ENCODE data around the gene APBB2. TPM values are rescaled to one million over a fixed set of nuclear protein-coding genes. Genes with fewer than 3 reads are reported as not detected.

Gene APBB2
- total and polyA plus RNA-seq, 2 of the 4 experiments (the other 2 are of a cell fraction), result 47.9 to 75.5 TPM

DNA sequence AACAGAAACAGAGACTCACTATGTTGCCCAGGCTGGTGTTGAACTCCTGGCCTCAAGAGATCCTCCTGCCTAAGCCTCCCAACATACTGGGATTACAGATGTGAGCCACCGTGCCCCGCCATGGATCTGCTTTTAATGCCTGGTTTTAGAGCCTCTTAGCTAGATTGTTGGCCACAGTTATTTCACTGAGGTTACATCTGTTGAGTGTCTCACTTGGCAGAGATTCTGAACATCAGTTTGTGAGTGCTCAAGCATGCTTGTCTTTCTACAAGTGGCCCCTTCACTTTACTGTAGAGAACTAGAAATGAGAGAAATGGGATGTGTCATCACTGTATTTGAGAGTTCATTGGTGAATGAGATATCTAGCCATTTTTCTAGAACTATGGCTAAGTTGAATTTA is 218.5 kb downstream of the APBB2 start:
- in situ Hi-C loops (cut with MboI; ENCODE audit: low sequenced_read_pairs) (no loop called here), intact Hi-C loops (cut with micrococcal nuclease) (no loop called here), dilution Hi-C loops (cut with HindIII; ENCODE audit: low sequenced_read_pairs, unreplicated experiment) (no loop called here)
- H3K36me3 ChIP-seq (ENCODE audit: control insufficient read depth, insufficient read depth, low read length), result no peaks in the 10 kb centered on the region; the same call in 1 of the 2 replicates
- ChIA-PET CTCF (interaction anchor here (1.0 kb wide), 1 partner anchor 137 kb away, joined by 5 read pairs; no protein-coding TSS in a partner anchor), POLR2A (ENCODE audit: unreplicated experiment) (no interaction called here)
- no peak overlapping the region for H2BK20ac ChIP-seq (ENCODE audit: low read depth, low read length)
- H3K9me3 ChIP-seq (ENCODE audit: control insufficient read depth, insufficient read depth, low read length), result no peaks in the 10 kb centered on the region
- H2AK9ac ChIP-seq (replicated peaks; ENCODE audit: low read depth, low read length, poor library complexity), result no peak overlapping the region
- H3K27me3 ChIP-seq (ENCODE audit: control insufficient read depth, insufficient read depth, low read length), result no peaks in the 10 kb centered on the region
- H4K91ac ChIP-seq (ENCODE audit: insufficient read depth, low read depth, low read length), result no peak overlapping the region
- H3K14ac ChIP-seq (replicated peaks; ENCODE audit: low read depth, low read length), result no peak overlapping the region
- no peaks in the 10 kb centered on the region for H4K20me1 ChIP-seq (ENCODE audit: insufficient read depth, low read length)
- H3K4me1 ChIP-seq (ENCODE audit: control insufficient read depth, insufficient read depth, low read length), result peaks cover 7% of the 10 kb centered on the region
- no CpG with 5 or more reads among the region's 2 CpGs for WGBS, 2 experiments (ENCODE audit: extremely low coverage in 2 of 2, insufficient read length in 1 of 2)
- H3K79me1 ChIP-seq (ENCODE audit: low read depth in 1 of 2, low read length in 2 of 2), result peaks cover 3 to 34% of the 10 kb centered on the region in 2 experiments; a peak in 3 of 4 replicates
- peak; percentile 83 for DNase-seq
- no peak overlapping the region for H2BK15ac ChIP-seq (ENCODE audit: low read depth, low read length)
- H3K9me1 ChIP-seq (ENCODE audit: insufficient read depth, low read length), result peaks cover 15% of the 10 kb centered on the region
- H3K23ac ChIP-seq (ENCODE audit: low read depth, low read length), result no peak overlapping the region
- peak overlapping the region; percentile 23 for H2BK5ac ChIP-seq (ENCODE audit: low read depth, low read length, poor library complexity, severe bottlenecking)
- no TSS peak for BruUV-seq (replicated peaks)
- H3K9ac ChIP-seq (ENCODE audit: low read depth, low read length), result no peak overlapping the region
- no peak overlapping the region for H3K56ac ChIP-seq (ENCODE audit: extremely low read depth, insufficient read depth, low read length)
- H3K4me2 ChIP-seq (ENCODE audit: low read depth, low read length), result no peak overlapping the region
- H2AFZ ChIP-seq (replicated peaks; ENCODE audit: low read length, poor library complexity), result no peak overlapping the region
- no peak overlapping the region for H3K27ac ChIP-seq (ENCODE audit: insufficient read depth, low read length)
- peak overlapping the region; percentile 70; the same call in 1 of the 2 replicates for H2AK5ac ChIP-seq (ENCODE audit: low read depth, low read length)
- H3K4me3 ChIP-seq (ENCODE audit: insufficient read depth, low read depth, low read length), result no peak overlapping the region
- H3K18ac ChIP-seq (ENCODE audit: low read depth, low read length), result no peak overlapping the region
- no peak for ATAC-seq (ENCODE audit: low read depth)
- H2BK120ac ChIP-seq (ENCODE audit: low read depth, low read length), result no peak overlapping the region
- no peak overlapping the region for H4K8ac ChIP-seq (ENCODE audit: low read depth in 2 of 2, low read length in 2 of 2)
- no peak overlapping the region for H3K4ac ChIP-seq (ENCODE audit: low read depth, low read length)
- TF ChIP-seq, protein P1, sequence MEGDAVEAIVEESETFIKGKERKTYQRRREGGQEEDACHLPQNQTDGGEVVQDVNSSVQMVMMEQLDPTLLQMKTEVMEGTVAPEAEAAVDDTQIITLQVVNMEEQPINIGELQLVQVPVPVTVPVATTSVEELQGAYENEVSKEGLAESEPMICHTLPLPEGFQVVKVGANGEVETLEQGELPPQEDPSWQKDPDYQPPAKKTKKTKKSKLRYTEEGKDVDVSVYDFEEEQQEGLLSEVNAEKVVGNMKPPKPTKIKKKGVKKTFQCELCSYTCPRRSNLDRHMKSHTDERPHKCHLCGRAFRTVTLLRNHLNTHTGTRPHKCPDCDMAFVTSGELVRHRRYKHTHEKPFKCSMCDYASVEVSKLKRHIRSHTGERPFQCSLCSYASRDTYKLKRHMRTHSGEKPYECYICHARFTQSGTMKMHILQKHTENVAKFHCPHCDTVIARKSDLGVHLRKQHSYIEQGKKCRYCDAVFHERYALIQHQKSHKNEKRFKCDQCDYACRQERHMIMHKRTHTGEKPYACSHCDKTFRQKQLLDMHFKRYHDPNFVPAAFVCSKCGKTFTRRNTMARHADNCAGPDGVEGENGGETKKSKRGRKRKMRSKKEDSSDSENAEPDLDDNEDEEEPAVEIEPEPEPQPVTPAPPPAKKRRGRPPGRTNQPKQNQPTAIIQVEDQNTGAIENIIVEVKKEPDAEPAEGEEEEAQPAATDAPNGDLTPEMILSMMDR (conservative IDR thresholded peaks at IDR 0.05; ENCODE audit: low read depth, low read length), result no peak
- TF ChIP-seq, protein P2, sequence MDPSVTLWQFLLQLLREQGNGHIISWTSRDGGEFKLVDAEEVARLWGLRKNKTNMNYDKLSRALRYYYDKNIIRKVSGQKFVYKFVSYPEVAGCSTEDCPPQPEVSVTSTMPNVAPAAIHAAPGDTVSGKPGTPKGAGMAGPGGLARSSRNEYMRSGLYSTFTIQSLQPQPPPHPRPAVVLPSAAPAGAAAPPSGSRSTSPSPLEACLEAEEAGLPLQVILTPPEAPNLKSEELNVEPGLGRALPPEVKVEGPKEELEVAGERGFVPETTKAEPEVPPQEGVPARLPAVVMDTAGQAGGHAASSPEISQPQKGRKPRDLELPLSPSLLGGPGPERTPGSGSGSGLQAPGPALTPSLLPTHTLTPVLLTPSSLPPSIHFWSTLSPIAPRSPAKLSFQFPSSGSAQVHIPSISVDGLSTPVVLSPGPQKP (IDR thresholded peaks at IDR 0.05; ENCODE audit: borderline replicate concordance, low read depth, low read length), result no peak
- TF ChIP-seq MAFK (IDR thresholded peaks at IDR 0.05; ENCODE audit: low read depth, low read length), result no peak
- no peak for TF ChIP-seq CHD1 (IDR thresholded peaks at IDR 0.05; ENCODE audit: low read depth, low read length)
- TF ChIP-seq SMC3 (IDR thresholded peaks at IDR 0.05; ENCODE audit: low read depth, low read length), result no peak
- TF ChIP-seq, protein P3, sequence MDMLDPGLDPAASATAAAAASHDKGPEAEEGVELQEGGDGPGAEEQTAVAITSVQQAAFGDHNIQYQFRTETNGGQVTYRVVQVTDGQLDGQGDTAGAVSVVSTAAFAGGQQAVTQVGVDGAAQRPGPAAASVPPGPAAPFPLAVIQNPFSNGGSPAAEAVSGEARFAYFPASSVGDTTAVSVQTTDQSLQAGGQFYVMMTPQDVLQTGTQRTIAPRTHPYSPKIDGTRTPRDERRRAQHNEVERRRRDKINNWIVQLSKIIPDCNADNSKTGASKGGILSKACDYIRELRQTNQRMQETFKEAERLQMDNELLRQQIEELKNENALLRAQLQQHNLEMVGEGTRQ (IDR thresholded peaks at IDR 0.05; ENCODE audit: low read depth, low read length), result no peak
- TF ChIP-seq CEBPB (IDR thresholded peaks at IDR 0.05; ENCODE audit: low read depth, low read length), result no peak
- TF ChIP-seq RFX5 (IDR thresholded peaks at IDR 0.05; ENCODE audit: low read depth, low read length), result no peak
- no peak for TF ChIP-seq POLR2A (IDR thresholded peaks at IDR 0.05; ENCODE audit: low read depth, low read length)
- TF ChIP-seq MXI1 (IDR thresholded peaks at IDR 0.05; ENCODE audit: borderline replicate concordance, low read depth, low read length), result no peak
- TF ChIP-seq NFE2L2 (IDR thresholded peaks at IDR 0.05; ENCODE audit: low read depth, low read length), result no peak
- no peak for TF ChIP-seq RAD21 (IDR thresholded peaks at IDR 0.05; ENCODE audit: low read length)
- TF ChIP-seq RCOR1 (IDR thresholded peaks at IDR 0.05; ENCODE audit: insufficient replicate concordance, low read length), result no peak
- no peak for TF ChIP-seq MAZ (IDR thresholded peaks at IDR 0.05; ENCODE audit: borderline replicate concordance, low read depth, low read length)
- TF ChIP-seq BHLHE40 (IDR thresholded peaks at IDR 0.05; ENCODE audit: low read depth, low read length), result no peak
- no peak for TF ChIP-seq FOS (IDR thresholded peaks at IDR 0.05; ENCODE audit: low read depth, low read length)
- no peak overlapping the region for H4K5ac ChIP-seq (ENCODE audit: low read depth, low read length)

Measured in IMR-90 (cell line).